ENCODE measurements around the gene ATP1B1. TPM values are rescaled to one million over a fixed set of nuclear protein-coding genes. Genes with fewer than 3 reads are reported as not detected.

Gene ATP1B1
- total RNA-seq (2021; fragmentation: NEBNext Ultra II Directional; extraction: Animal tissue kit (Norgen Biotek cat#: 25700)), result 76.4 and 76.5 TPM in 2 replicates
- polyA plus RNA-seq (2011; rRNA removed), result 10.1 and 16.3 TPM in 2 replicates
- 17.7 TPM for polyA plus RNA-seq (2011; cell fraction: cytosol; rRNA removed)
- 7.5 TPM for polyA plus RNA-seq (2011; cell fraction: nucleus; rRNA removed)
- polyA plus RNA-seq (2012, experiment 1 of 2), result 29.3 to 39.3 TPM (median 31.3 TPM) in 4 replicates
- polyA plus RNA-seq (2012, experiment 2 of 2), result 10.7 TPM
- 111 TPM for polyA plus RNA-seq (2013, experiment 1 of 2)
- polyA plus RNA-seq (2013, experiment 2 of 2), result 132 TPM
- polyA minus RNA-seq (2011; rRNA and poly(A)+ RNA removed), result 19.5 and 20.0 TPM in 2 replicates
- polyA minus RNA-seq (2011; cell fraction: cytosol; rRNA and poly(A)+ RNA removed), result 29.3 TPM
- polyA minus RNA-seq (2011; cell fraction: nucleus; rRNA and poly(A)+ RNA removed), result 19.0 TPM
- long read RNA-seq, experiment 1, partial matches to known transcripts, result 3 of 16 reads
- long read RNA-seq, experiment 1, other reads (novel, unspliced or antisense), result 13 of 16 reads
- long read RNA-seq, experiment 2, partial matches to known transcripts, result 1 of 11 reads
- long read RNA-seq, experiment 2, other reads (novel, unspliced or antisense), result 10 of 11 reads

- H3K18ac ChIP-seq (ENCODE audit: extremely low read depth, low read length), result peak within 1 kb of the TSS; percentile 93
- peak within 1 kb of the TSS; percentile 75 to 85 (median 82) for H3K9ac ChIP-seq (replicated peaks in 1 of 4; ENCODE audit: extremely low read depth in 1 of 4, low read depth in 3 of 4, low read length in 3 of 4)
- H3K36me3 ChIP-seq (ENCODE audit: control insufficient read depth in 2 of 4, insufficient read depth in 4 of 4, low read length in 3 of 4), result peaks cover 0 to 5% (median 0%) of the 10 kb centered on the region in 4 experiments; a peak in 2 of 8 replicates
- H3K79me2 ChIP-seq (ENCODE audit: control insufficient read depth in 1 of 2, insufficient read depth in 2 of 2, low read length in 2 of 2), result peaks cover 22 to 44% of the 10 kb centered on the region in 2 experiments
- FAIRE-seq, result no peak
- CTCF ChIA-PET (ENCODE audit: partially characterized antibody), result no interaction called here
- H4K20me1 ChIP-seq (replicated peaks in 1 of 2; ENCODE audit: control insufficient read depth in 1 of 2, insufficient read depth in 2 of 2, low read length in 2 of 2), result peaks cover 5% of the 10 kb centered on the region in 2 experiments
- H3K4ac ChIP-seq (replicated peaks; ENCODE audit: insufficient read length, low read depth, low read length), result no peak within 1 kb of the TSS
- no peak within 1 kb of the TSS for H2AK5ac ChIP-seq (ENCODE audit: low read depth, low read length)
- H2BK12ac ChIP-seq (ENCODE audit: low read depth, low read length), result peak within 1 kb of the TSS; percentile 5; the same call in 1 of the 2 replicates
- peak within 1 kb of the TSS; percentile 84 for H4K5ac ChIP-seq (ENCODE audit: insufficient read length, low read depth, low read length)
- H3K14ac ChIP-seq (ENCODE audit: insufficient read length), result no peak within 1 kb of the TSS
- no peak within 1 kb of the TSS for H2BK120ac ChIP-seq (replicated peaks; ENCODE audit: low read depth, low read length)
- H2BK15ac ChIP-seq (ENCODE audit: low read length), result peak within 1 kb of the TSS; percentile 85; the same call in 1 of the 2 replicates
- H3K23me2 ChIP-seq (ENCODE audit: low read depth, low read length), result peaks cover 12% of the 10 kb centered on the region
- peak within 1 kb of the TSS; percentile 5 for H2AFZ ChIP-seq (ENCODE audit: low read length)
- 3% methylated on average over 22 of the region's 100 CpGs; no CpG with 5 or more reads in 1 of the 2 experiments for WGBS, 2 experiments (ENCODE audit: extremely low coverage in 1 of 2, insufficient coverage in 1 of 2, insufficient read length in 1 of 2, insufficient replicate concordance in 2 of 2, low coverage in 1 of 2, low lambda C conversion rate in 2 of 2, missing lambda C conversion rate in 1 of 2)
- H3K4me2 ChIP-seq (ENCODE audit: insufficient read depth in 1 of 2, low read depth in 2 of 2, low read length in 2 of 2), result peak within 1 kb of the TSS; percentile 95 to 99
- H3K27me3 ChIP-seq (replicated peaks in 1 of 4; ENCODE audit: control insufficient read depth in 3 of 4, extremely low read depth in 1 of 4, insufficient read depth in 3 of 4, low read length in 3 of 4), result no peaks in the 10 kb centered on the region; a peak in 2 of 7 replicates
- no peak within 1 kb of the TSS for H3K23ac ChIP-seq (ENCODE audit: insufficient read length)
- no peak within 1 kb of the TSS for H2BK20ac ChIP-seq (ENCODE audit: low read length)
- H3K27ac ChIP-seq (ENCODE audit: low read depth, low read length), result peak within 1 kb of the TSS; percentile 83
- peak within 1 kb of the TSS; percentile 93 for H2BK5ac ChIP-seq (ENCODE audit: low read depth, low read length)
- POLR2A ChIA-PET (ENCODE audit: partially characterized antibody), result interaction anchor here (0.6 to 4.8 kb wide), 12 partner anchors 8 to 660 kb away, joined by 3 to 20 read pairs (median 3); no protein-coding TSS in a partner anchor
- DNase-seq (ENCODE audit: low read depth in 1 of 2, low spot score in 2 of 2), result peak; percentile 63 to 95
- H4K91ac ChIP-seq (replicated peaks; ENCODE audit: insufficient read length, low read length), result peak within 1 kb of the TSS; percentile 51
- H3K4me1 ChIP-seq (replicated peaks in 1 of 4; ENCODE audit: control insufficient read depth in 3 of 4, insufficient read depth in 4 of 4, low read length in 3 of 4), result peaks cover 16 to 35% (median 23%) of the 10 kb centered on the region in 4 experiments
- peak within 1 kb of the TSS; percentile 77 for H3K56ac ChIP-seq (replicated peaks; ENCODE audit: insufficient read length, low read depth, low read length)
- H4K8ac ChIP-seq (ENCODE audit: extremely low read depth, insufficient read depth, low read length), result peak within 1 kb of the TSS; percentile 94
- peak within 1 kb of the TSS; percentile 76 to 93 (median 83) for H3K4me3 ChIP-seq (ENCODE audit: extremely low read depth in 1 of 4, insufficient read depth in 2 of 4, low read depth in 3 of 4, low read length in 4 of 4)
- no peaks in the 10 kb centered on the region for H3K9me3 ChIP-seq (ENCODE audit: insufficient read depth in 2 of 2, low read depth in 1 of 2, low read length in 1 of 2)
- peaks cover 12% of the 10 kb centered on the region; the same call in 1 of the 2 replicates for H3K79me1 ChIP-seq (ENCODE audit: low read depth, low read length)
- TF ChIP-seq CBX8 (IDR thresholded peaks at IDR 0.05; ENCODE audit: borderline replicate concordance, low read depth, low read length) (no peak), PHF8 (conservative IDR thresholded peaks at IDR 0.05; ENCODE audit: low read depth, low read length) (peak; percentile 91), EP300 (IDR thresholded peaks at IDR 0.05; ENCODE audit: borderline replicate concordance in 1 of 2, low read depth in 2 of 2, low read length in 2 of 2) (0 out of 3 replicates have a peak, but pooled peaks of 1 of the 2 experiments have one; percentile 8), SP2 (IDR thresholded peaks at IDR 0.05; ENCODE audit: low read length) (no peak), BACH1 (IDR thresholded peaks at IDR 0.05; ENCODE audit: low read length) (no peak), CREB1 (IDR thresholded peaks at IDR 0.05) (no peak; the same call in none of the 2 replicates), KDM4A (IDR thresholded peaks at IDR 0.05; ENCODE audit: low read depth, low read length, severe bottlenecking) (peak; percentile 71)
- TF ChIP-seq, protein P1, sequence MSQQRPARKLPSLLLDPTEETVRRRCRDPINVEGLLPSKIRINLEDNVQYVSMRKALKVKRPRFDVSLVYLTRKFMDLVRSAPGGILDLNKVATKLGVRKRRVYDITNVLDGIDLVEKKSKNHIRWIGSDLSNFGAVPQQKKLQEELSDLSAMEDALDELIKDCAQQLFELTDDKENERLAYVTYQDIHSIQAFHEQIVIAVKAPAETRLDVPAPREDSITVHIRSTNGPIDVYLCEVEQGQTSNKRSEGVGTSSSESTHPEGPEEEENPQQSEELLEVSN (IDR thresholded peaks at IDR 0.05), result no peak
Observed at GRCh38 chr1:169106095-169106920, at the start of gene ATP1B1. Gene ATP1B1 (plus strand): TSS chr1:169106690. CDS start chr1:169106830, 140 bp downstream.

All from H1 (cell line).